ENCODE data around the gene VWA8.
"Not testable (repeated sequence)": the region's sequence is repeated elsewhere in the genome, so short reads cannot be mapped to it uniquely, and the experiment has no call there.

Gene VWA8

DNA sequence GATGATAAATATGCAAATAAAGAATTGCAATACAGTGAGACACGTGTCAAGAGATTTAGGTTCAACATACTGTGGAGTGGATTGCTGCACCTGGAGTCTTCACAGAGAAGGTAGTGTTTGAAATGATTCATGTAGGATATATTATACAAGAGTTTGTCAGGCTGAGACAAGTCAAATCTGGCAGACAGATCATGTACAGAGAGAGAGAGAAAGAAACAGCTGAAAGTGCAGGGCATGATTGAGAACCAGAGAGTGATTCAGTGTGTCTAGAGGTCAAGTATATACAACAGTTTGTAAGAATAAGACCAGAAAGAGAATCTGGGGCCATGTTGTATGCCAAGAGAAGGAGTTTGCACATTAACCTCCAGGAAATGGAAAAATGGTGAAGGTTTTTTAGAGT lies 2.1 kb upstream of the VWA8 start:
- no peak for DNase-seq

DNA sequence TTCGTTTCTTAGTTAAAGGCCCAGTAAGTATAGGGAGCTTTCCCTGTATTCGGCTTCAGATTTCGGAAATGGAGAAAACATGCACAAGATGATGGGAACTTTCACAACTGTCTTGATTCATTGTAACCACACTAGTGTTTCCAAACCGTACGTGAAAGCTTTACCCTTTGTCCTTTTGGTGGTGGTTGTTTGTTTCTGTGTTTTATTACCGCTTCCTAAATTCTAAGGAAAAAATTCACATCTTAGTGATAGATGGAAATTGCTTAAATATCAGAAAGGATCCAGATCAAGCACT lies 504 bp upstream of the VWA8 start:
- no peak for DNase-seq

DNA sequence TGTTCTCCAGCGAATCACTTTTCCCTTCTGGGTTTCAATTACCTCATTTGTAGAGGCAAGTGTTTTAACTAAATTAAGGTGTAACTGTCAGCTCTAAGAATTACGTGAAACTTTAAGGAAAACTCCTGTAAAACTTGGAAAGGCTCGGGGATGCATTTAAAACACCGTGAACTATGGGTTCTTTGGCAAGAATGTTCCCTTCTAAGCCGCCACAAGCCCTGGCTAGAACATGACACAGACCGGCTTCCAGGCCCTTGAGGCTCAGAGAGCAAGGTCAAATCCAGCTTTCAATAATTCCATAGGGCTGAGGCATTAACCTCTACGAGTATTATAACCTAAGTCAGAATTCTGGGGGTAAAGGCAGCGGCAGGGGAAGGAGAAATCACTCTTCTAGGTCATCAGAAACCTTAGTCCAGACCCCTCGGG lies 685 bp downstream of the VWA8 start:
- DNase-seq = no peak

DNA sequence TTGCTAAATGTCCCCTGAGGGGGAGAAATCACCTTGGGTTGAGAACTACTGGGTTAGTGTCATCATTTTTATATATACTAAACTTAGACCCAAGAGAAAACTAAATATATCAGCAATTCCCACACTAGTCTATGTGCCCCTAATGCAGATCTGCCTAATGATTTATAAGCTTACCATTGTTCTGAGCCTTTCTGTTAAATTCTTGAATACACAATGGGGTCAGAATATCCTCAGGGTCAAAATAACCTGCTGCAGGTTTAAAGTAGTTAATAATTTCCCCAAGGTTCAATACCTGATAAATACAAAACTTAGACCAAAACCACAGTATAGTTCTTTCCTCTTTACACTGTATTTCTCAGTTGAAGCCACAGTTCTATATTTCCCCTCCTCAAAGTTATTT lies 4.6 kb downstream of the VWA8 start:
- no peak for DNase-seq

DNA sequence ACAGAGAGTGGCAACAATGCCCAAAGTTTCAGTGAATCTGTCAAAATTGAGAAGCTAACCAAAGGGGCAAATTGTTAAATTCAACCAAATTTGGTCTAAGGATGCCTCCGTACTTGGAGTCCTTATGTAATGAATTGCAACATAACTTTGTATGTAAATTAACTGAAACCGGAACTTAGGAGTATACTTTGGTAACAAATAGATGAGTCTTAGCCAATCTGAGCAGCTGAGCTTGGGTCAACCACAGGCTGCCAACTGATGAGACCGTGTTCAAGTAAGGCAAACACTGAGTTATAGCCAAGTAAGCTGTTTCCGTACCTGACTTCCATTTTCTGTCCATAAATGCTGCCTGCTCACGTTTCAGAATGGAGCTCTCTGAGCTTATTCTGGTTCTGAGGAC lies 5.3 kb downstream of the VWA8 start:
- no peak for DNase-seq

DNA sequence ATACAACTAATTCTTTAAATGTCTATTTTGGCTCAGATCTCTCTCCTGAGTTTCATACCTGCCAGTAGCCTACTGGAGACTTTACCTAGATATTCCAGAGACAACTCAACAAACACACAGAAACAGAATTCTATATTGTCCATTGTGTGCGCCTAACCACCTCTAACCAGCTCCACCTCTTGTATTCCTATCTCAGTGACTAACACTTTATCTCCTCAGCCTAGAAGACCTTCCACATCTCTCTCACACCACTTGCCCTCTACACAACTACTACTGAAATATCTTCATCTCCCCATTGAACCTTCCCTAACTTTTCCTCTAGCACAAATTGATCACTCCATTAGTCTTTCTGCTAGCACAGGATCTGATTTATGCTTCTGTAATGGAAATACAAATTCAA lies 6.7 kb downstream of the VWA8 start:
- DNase-seq = no peak

DNA sequence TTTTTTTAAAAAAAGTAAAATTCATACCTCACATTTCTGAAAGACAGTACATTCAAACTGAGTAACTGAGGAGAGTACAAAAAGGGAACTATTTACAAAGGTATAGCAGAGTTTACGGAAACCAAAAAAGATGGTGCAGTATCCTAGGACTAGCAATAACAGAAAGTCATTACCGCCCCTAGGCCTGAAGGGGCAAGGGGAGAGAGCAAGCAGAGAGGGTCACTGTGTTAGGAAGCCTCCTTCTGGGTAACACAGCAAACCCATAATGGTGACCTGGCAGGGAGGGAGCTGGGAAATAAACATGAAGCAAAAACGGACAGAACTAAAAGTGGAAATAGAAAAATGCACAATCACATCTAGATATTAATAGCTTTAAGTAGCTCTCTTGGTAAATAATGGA lies 8.2 kb downstream of the VWA8 start:
- no peak for DNase-seq

DNA sequence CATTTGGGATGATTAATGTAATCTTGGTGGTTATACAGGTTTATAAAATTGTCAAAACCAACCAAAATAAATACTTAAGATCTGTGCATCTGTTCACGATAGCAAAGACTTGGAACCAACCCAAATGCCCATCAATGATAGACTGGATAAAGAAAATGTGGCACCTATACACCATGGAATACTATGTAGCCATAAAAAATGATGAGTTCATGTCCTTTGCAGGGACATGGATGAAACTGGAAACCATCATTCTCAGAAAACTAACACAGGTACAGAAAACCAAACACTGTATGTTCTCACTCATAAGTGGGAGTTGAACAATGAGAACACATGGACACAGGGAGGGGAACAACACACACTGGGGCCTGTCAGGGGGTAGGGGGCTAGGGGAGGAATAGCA lies 11.8 kb downstream of the VWA8 start:
- not testable (repeated sequence) for DNase-seq

DNA sequence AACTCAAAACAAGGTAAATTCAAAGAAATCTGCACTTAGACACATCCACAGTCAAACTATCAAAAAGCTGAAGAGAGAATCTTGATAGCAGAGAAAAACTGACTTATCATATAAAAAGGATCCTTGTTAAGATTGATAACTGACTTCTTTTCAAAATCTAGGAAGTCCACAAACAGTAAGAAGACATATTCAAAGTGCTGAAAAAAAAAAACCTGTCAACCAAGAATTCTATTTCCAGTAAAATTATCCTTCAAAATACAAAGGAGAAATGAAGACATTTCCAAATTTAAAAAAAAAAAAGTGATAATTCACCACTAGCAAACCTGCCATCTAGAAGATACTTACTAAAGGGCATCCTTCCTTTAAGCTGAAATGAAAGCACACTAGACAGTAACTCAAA lies 15.0 kb downstream of the VWA8 start:
- DNase-seq = no peak

DNA sequence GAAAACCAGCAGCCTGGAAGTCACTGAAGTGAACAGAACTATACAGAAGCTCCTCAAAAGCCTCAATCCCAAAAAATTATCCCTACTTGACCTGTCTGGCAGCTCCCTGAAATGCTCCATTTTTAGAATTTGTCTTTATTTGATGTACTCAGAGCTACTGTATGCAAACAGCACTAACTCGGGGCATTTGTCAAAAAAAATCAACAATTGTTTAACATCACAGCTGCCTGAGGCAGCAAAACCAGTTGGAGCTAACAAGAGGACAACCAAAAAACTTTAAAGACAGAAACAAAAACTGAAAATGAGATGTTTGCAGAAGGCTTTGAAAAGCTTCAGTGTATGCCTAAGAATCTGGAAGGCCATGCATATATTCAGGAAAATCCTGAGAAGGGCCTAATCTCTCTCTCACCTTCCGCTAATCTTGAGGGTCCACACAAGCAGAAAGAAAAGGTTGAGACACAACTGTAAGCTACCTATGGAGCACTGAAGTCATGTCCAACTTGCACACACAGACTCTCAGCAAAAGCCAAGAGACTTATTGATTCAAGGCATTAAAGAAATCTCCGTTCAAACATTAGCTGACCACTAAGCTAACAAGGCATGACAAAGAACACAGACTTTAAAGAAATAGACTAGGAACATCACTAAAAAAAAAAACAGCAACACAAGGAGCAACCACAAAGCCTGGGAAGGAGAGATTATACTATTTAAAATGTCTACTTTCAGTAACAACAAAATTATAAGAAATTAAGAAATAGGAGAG lies 16.1 kb downstream of the VWA8 start:
- no peak for DNase-seq

DNA sequence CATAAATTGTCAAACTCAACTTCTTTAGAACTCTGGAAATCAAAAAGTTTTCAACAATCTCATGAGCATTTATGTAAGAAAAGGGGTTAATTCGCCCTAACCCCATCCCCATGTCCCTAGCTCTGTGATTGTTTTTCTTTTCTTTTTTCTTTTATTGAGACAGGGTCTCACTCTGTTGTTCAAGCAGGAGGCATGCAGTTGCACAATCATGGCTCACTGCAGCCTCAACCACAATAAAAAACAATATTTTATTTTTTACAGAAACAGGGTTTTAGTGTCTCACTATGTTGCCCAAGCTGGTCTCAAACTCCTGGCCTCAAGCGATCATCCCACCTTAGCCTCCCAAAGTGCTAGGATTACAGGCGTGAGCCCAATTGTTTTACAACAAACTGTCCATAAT lies 16.7 kb downstream of the VWA8 start:
- no peak for DNase-seq

DNA sequence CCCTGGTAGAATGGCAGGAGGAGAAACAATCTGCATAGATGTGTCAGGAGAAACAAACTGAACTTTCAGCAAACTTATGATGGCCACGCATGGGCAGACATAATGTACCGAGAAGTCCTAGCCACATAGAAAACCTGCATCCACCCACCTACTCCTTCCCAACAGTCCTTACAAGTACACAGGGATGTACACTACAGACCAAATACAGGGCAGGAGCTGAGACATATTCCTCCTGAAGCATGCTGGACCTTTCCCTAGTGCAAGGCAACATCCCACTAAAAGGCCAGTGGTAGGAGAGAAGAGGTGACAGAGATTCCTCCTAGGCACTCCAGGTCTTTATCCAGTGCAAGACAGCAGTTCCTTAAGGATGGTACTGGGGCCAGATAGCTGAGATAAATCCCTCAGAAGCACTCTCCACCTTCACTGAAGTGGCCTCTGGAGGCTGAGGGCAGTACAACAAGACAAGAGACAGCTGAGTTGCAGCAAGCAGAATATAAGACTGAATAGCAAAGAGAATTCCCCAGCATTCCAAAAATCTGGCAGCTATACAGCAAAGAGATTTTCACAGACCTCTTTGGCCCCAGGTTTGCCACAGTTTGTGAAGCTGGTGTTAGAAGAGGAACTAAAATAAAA lies 18.3 kb downstream of the VWA8 start:
- DNase-seq = no peak

DNA sequence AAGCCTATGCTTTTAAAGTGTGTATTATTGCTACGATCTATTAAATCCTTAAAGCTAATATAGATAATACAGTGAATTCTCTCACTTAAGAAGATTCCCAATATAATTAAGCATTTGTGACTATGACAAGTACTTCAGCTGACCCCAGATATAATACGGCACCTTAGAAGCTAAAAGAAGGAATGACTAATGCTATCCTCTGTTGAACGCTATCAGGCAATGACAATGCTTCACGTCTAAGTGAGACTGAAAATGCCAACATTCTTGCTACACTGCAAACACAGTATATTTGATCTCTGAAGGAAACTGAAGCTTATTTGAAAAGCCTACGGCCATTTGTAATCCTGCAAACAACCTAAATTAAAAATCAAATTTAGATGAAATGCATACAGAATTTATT lies 19.7 kb downstream of the VWA8 start:
- DNase-seq = no peak

DNA sequence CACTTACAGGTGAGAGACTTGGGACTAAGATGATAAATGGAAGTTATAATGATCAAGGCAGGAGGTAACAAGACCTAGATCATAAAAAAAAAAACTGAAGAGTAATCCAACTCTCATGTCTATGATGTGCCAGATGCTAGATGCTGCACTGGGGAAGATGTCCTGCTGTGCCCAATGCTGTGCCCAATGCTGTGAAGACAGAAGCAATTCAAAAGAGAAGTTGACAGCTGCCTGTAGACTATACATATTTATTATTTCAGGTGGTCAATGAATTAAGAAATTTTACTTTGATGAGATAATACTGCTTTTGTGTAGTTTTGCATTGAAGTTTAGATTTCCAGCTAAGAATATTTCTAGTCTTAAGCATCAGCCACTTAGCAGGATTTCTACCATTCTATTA lies 21.5 kb downstream of the VWA8 start:
- no peak for DNase-seq

DNA sequence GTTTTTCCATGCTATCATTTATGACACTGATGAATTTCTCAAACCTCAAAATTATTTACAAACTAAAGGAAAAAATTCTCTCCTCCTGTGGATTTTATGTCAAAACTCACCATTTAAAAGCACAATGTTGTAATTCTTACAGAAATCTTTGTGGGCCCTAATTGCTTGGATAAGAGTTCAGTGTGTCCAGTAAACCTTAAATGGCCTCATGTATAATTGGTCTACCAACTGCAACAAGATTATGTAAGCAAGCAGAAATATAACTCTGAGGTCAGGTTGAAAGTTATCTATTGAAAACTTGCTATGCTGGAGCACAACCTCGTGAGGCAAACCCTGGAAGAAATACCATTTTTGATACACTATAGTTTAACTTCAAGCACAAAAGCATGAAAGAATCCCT lies 22.0 kb downstream of the VWA8 start:
- DNase-seq = no peak

DNA sequence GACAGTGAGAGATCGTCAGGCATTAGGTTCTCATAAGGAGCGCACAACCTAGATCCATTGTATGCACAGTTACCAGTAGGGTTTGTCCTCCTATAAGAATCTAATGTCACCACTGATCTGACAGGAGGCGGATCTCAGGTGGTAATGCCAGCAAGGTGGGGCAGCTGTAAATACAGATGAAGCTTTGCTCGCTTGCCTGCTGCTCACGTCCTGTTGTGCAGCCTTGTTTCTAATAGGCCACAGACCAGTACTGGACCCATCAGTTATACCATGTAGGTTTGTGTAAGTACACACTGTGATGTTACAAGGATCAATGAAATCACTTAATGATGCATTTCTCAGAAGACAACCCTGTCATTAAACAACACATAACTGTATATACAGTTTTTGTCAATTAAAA lies 23.5 kb downstream of the VWA8 start:
- DNase-seq = no peak

DNA sequence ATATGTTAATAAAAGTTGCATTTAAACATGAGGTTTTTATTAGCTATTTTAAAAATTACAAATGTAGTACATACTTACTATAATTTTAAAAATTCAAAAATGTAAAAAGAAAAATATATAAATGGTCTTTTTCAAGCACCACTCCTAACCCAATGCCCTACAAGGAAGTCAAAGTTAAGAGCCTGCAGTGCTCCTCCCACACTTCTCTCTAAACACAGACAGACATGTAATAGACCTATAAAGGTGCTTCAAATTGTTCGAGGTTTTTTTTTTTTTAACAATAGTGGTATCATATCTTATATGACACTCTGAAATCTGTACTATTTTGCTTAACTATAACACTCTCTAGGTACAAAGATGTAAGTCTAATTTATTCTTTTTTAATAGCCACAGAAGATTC lies 25.4 kb downstream of the VWA8 start:
- DNase-seq = no peak

DNA sequence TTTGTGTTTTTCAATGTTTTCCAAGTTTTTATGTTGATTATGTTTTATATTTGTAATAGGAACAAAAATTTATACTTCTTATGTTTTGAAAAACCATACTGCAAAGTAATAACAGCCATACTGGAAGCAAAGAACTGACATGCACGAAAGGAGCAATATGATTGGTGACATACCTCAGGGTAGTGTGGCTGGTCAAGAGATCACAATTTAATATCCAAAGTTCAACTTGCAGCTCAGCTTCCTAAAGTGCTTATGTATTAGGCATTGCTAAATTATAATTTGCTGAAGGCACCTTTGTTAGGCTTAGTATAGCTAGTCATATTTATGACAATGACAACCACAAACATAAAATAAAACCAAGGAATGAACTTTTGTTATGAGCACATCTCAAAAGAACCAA lies 25.9 kb downstream of the VWA8 start:
- DNase-seq = no peak

DNA sequence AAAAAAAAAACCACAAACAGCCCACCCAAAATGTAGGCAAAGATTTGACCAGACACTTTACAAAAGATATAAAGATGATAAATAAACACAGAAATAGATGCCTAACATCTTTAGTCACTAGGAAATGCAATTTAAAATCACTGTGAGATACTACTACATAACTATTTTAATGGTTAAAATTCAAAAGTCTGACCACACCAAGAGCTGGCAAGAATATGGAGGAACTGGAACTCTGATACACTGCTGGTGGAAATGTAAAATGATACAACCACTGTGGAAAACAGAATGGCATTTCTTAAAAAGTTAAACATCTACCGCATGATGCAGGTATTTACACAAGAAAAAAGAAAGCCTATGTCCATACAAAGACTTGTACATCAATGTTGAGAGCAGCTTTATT lies 26.8 kb downstream of the VWA8 start:
- DNase-seq = no peak

DNA sequence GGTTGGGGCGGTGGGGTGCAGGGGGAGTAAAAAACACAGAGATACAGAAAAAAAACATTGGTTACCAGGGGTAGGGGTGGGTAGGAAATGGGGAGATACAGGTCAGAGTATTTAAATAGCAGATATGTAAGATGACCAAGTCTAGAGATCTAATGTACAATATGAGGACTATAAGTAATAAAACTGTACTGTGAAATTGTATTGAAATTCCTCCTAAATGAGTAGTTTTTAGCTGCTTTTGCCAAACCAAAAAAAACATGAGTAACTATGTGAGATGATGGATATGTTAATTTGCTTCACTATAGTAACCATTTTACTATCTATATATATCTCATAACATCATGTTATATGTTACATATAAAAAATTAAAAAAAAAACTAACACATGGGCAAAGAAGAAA lies 29.6 kb downstream of the VWA8 start:
- DNase-seq = no peak

DNA sequence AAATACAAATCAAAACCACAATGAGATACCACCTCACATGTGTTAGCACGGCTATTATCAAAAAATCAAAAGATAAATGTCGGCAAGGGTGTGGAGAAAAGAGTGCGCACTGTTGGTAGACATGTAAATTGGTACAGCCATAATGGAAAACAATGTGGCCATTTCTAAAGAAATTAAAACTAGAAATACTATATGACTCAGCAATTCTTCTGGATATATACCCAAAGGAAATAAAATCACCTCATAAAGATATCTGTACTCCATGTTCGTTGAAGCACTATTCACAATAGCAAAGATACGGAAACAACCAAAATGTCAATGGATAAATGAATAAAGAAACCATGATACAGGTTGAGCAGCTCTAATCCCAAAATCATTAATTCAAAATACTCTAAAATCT lies 30.8 kb downstream of the VWA8 start:
- no peak for DNase-seq

DNA sequence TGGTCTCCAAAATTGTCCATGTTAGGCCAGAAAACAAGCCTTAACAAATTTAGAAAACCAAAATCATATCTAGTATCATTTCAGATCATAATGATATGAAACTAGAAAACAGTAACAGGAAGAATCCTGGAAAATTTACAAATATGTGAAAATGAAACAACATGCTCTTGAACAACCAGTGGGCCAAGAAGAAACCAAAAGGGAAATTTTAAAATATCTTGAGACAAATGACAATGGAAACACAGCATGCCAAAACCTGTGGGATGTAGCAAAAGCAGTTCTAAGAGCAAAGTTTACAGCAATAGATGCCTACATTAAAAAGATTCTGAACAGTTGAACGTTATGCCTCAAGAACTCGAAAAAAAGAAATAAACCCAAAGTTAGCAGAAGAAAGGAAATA lies 32.6 kb downstream of the VWA8 start:
- no peak for DNase-seq

DNA sequence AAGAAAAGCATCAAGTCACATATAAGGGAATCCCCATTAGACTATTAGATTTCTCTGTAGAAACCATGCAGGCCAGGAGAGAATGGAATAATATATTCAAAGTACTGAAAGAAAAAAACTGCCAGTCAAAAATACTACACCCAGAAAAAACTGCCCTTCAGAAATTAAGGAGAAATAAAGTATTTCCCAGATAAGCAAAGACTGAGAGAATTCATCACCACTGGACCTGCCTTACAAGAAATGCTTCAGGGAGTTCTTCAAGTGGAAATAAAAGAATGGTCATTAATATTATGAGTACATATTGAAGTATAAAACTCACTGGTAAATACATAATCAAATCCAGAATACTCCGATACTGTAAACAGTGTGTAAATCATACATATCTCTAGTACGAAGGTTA lies 35.9 kb downstream of the VWA8 start:
- no peak for DNase-seq

DNA sequence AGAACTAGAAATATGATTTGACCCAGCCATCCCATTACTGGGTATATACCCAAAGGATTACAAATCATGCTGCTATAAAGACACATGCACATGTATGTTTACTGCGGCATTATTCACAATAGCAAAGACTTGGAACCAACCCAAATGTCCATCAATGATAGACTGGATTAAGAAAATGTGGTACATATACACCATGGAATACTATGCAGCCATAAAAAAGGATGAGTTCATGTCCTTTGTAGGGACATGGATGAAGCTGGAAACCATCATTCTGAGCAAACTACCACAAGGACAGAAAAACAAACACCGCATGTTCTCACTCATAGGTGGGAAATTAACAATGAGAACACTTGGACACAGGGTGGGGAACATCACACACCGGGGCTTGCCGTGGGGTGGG lies 38.0 kb downstream of the VWA8 start:
- not testable (repeated sequence) for DNase-seq

DNA sequence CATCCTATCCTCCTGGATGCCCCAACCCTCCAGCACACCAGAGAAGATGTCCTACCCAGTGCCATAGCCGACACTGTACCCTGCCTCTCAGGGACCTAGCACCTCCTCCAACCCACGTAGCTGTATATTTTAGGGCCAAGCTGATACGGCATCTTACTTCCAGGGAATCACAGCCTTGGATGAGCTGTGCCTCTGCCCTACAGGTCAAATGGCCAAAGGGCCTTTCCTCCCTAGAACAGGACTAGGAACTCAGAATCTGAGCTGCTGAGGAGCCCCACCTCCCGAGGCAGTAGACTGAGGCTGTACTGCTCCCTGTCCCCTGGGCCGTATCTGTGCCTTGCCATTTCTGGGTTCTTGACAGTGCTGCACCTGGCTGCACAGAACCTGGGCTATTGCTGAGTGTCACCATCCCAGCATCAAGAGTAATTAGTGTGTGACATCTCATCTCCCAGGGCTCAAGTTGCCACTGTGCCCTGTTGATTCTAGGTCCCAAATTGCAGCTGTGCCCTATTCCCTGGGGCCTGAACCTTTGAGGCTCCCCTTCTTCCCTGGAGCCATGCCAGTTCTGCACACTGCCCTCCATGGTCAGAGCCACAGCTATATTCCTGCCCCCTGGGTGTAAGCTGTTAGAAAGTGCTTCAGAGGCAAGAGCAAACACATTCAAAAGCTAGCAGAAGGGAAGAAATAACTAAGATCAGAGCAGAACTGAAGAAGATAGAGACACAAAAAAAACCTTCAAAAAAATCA lies 41.0 kb downstream of the VWA8 start:
- no peak for DNase-seq
